Epithelial cell of proximal tubule (primary cell): Measurements from ENCODE around the gene UFSP2. TPM values are rescaled to one million over a fixed set of nuclear protein-coding genes. Genes with fewer than 3 reads are reported as not detected.

Experiments used
- DNase-seq: peaks from one replicate; pipeline ENCODE4 v3.0.0-alpha.2; 2011; ENCODE audit warnings: low read depth
- H3K4me3 ChIP-seq: 2 replicates; pipeline ENCODE4 v1.5.1; 2011; ENCODE audit warnings: low read depth, mild to moderate bottlenecking, low read length
- total RNA-seq: library from RNA; depleted of rRNA; stranded (reverse); fragments of >200 nt; gene quantifications from 2 replicates; pipeline ENCODE4 v1.2.3, GENCODE V29; 2015
- TF ChIP-seq, protein P1 (sequence below): conservative IDR thresholded peaks from 2 replicates; pipeline ENCODE4 v1.5.1; 2012; ENCODE audit warnings: low read depth, mild to moderate bottlenecking, low read length

The UFSP2 gene
- total RNA-seq, 1 donor from 2014 or later, result 28.9 TPM

DNA sequence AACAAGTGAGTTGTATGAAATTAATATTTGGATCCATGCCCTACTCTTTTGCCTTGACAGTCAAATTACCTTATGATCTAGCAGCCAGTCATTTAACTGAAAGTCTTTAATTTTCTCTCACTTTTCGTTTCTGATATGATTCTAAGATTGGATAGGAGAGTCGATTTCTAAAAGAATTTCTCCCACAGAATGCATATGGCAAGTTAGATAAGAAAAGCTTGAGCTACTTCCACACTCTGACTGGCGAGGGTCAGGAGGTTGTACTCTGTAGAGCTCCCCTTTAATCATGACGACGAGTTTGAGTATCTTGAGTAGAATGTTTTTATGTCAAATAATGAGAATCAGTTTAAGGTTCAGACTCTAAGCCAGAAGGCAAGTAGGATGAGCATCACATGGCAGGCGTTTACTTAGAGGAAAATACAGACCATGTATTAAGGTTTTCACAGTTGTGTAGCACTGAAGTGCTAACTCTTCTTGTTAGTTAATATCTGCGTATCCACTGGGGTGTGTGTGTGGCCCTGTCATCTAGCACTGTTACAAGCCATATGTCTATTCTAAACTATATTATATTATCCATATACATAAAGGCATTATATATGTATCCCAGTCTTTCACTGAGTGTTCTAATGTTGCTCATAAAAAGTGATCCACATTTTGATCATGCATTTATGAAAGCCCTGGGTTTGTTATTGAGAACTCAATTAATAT, 67.9 kb downstream of the UFSP2 start:
- no peak for DNase-seq
- TF ChIP-seq, protein P1, sequence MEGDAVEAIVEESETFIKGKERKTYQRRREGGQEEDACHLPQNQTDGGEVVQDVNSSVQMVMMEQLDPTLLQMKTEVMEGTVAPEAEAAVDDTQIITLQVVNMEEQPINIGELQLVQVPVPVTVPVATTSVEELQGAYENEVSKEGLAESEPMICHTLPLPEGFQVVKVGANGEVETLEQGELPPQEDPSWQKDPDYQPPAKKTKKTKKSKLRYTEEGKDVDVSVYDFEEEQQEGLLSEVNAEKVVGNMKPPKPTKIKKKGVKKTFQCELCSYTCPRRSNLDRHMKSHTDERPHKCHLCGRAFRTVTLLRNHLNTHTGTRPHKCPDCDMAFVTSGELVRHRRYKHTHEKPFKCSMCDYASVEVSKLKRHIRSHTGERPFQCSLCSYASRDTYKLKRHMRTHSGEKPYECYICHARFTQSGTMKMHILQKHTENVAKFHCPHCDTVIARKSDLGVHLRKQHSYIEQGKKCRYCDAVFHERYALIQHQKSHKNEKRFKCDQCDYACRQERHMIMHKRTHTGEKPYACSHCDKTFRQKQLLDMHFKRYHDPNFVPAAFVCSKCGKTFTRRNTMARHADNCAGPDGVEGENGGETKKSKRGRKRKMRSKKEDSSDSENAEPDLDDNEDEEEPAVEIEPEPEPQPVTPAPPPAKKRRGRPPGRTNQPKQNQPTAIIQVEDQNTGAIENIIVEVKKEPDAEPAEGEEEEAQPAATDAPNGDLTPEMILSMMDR, result no peak
- no peak overlapping the region for H3K4me3 ChIP-seq

DNA sequence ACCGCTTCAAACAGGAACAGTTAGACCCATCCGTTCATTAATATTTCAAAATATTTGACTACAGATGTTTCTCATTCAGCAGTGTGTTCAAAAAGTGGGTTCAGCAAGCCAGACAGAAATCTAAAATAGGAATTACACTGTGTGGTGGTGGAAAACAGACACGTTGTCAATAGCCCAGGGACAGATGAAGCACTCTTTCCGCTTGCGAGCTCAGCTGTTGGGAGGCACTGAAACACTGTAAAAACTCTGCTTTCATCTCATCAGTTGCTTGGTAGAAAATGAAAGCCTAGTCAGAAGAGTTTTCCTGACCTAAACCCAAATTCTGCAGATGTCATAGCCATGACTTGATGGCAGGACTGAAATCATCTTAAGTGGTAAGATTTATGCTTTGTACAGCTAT, 68.6 kb downstream of the UFSP2 start:
- TF ChIP-seq, protein P1, result no peak
- H3K4me3 ChIP-seq, result no peak overlapping the region
- DNase-seq, result no peak

DNA sequence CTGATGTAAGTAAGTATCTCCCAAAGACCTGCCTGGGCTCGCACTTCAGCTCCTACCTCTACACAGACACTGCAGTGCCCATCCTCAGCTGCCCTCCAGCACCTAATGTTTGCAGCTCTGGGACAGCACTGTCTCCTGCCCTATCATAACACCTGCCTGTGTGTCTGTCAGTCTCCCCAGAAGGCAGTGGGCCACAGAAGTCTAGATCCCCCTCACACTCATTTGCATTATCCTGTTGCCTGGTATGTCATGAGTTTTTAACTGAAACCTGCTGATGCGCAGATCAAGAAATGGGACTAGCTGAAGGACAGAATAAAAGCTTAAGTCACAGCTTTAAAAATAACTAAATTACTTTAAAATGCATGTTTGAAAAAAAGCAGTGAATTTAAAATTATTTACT, 73.0 kb downstream of the UFSP2 start:
- TF ChIP-seq, protein P1, result no peak
- H3K4me3 ChIP-seq, result no peak overlapping the region
- no peak for DNase-seq

DNA sequence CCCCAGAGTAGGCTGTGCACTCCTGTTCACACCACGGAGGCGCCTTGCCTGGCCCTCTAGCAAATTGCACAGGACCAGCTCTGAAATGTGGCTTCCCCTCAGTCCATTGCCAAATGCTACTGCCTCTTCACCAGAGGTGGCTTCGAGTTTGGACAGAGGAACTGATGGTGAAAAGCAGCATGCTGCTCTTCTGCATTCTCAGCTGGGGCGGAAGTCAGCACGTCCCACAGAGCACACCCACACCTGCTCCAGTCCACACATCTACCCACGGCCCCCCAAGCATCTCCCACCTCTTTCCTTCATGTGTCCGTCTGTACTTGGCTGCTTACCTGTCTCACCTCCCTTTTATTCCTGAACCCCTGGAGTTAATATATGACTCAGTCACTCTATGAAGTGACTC, 73.6 kb downstream of the UFSP2 start:
- no peak for DNase-seq
- H3K4me3 ChIP-seq, result no peak overlapping the region
- TF ChIP-seq, protein P1, result no peak

DNA sequence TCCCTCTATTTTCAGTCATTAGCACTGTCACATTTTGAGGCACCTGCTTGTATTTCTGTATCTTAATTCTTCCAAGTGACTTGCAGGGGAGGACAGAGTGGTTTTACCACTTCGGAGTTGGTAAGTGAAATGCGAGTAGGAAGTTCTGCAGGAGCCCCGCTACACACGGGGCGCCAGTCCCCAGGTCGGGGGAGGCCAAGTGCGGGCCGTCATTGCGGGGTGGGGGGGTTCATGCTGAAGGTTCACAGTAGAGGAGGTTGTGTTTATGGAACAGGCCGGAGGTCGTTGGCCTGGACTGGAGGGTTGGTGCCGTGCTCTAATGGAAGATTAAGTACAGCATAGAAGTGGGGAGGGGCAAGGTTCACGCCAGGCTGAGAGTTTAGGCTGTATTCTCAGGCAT, 74.1 kb downstream of the UFSP2 start:
- no peak for DNase-seq
- TF ChIP-seq, protein P1, result no peak

More for the DNA sequence above, 74.1 kb downstream of the UFSP2 start:
- H3K4me3 ChIP-seq, result no peak overlapping the region

Other genes with a start within 250 kb of the UFSP2 start
- 22.6 and 27.7 TPM in 2 replicates for gene CFAP97, start 222.0 kb downstream of the UFSP2 start, total RNA-seq
- gene SNX25, start 216.4 kb downstream of the UFSP2 start, total RNA-seq, result 16.3 and 40.6 TPM in 2 replicates
- gene LRP2BP, start 30.0 kb downstream of the UFSP2 start, total RNA-seq, result 0.06 and 0.14 TPM in 2 replicates
- gene ANKRD37, start 29.1 kb downstream of the UFSP2 start, total RNA-seq, result 1.0 and 15.5 TPM in 2 replicates
- gene CCDC110, start 45.8 kb upstream of the UFSP2 start, total RNA-seq, result 0.07 and 0.46 TPM in 2 replicates
- 7.8 and 8.5 TPM in 2 replicates for gene PDLIM3, start 109.5 kb upstream of the UFSP2 start, total RNA-seq